Central memory CD4-positive, alpha-beta T cell (primary cell): ENCODE data around the gene B3GALT5.

ENCODE experiments used
- DNase-seq: peaks from one replicate; pipeline ENCODE4 v3.0.0; 2022

B3GALT5 gene

GRCh38 chr21:39610703-39611102 is 2.0 kb upstream of the B3GALT5 start:
- DNase-seq: no peak

- no peak for DNase-seq
These were observed 1.1 kb upstream of the B3GALT5 start for GRCh38 chr21:39611551-39612190.

- DNase-seq: no peak
These were observed 548 bp downstream of the B3GALT5 start for GRCh38 chr21:39613041-39613934.

- DNase-seq: no peak
These were observed 3.6 kb downstream of the B3GALT5 start for GRCh38 chr21:39616211-39616772.

GRCh38 chr21:39620856-39621255 is 8.1 kb downstream of the B3GALT5 start:
- DNase-seq: no peak

GRCh38 chr21:39625211-39625895 is 12.6 kb downstream of the B3GALT5 start:
- DNase-seq: no peak

- no peak for DNase-seq
These were observed 15.6 kb downstream of the B3GALT5 start for GRCh38 chr21:39628385-39628784.

- DNase-seq: no peak
These were observed 17.5 kb downstream of the B3GALT5 start for GRCh38 chr21:39630191-39630591.

- DNase-seq: no peak
These were observed 18.1 kb downstream of the B3GALT5 start for GRCh38 chr21:39630827-39631226.

- DNase-seq: no peak
These were observed 19.3 kb downstream of the B3GALT5 start for GRCh38 chr21:39631842-39632562.

- DNase-seq: no peak
These were observed 20.2 kb downstream of the B3GALT5 start for GRCh38 chr21:39632796-39633442.

- DNase-seq: no peak
These were observed 21.0 kb downstream of the B3GALT5 start for GRCh38 chr21:39633770-39634181.

GRCh38 chr21:39634507-39634906 is 21.8 kb downstream of the B3GALT5 start:
- DNase-seq: no peak

- DNase-seq: no peak
These were observed 24.6 kb downstream of the B3GALT5 start for GRCh38 chr21:39637197-39637970.

- no peak for DNase-seq
These were observed 25.2 kb downstream of the B3GALT5 start for GRCh38 chr21:39637971-39638240.

GRCh38 chr21:39638281-39638680 is 25.5 kb downstream of the B3GALT5 start:
- DNase-seq: no peak

- DNase-seq: no peak
These were observed 28.0 kb downstream of the B3GALT5 start for GRCh38 chr21:39640754-39641153.

GRCh38 chr21:39641827-39642450 is 29.2 kb downstream of the B3GALT5 start:
- DNase-seq: no peak

- no peak for DNase-seq
These were observed 31.4 kb downstream of the B3GALT5 start for GRCh38 chr21:39644062-39644560.

GRCh38 chr21:39645331-39645730 is 32.6 kb downstream of the B3GALT5 start:
- DNase-seq: no peak

GRCh38 chr21:39647476-39647875 is 34.7 kb downstream of the B3GALT5 start:
- no peak for DNase-seq
